K562 (cell line): ENCODE data around the gene COMMD2. TPM values are rescaled to one million over a fixed set of nuclear protein-coding genes. Genes with fewer than 3 reads are reported as not detected.

Experiments
- ATAC-seq: fragments of 200-7000 bp; cut with Tn5 transposase; 3 replicates; pipeline ENCODE4 v1.9.1; 2020; ENCODE audit warnings: moderate library complexity
- BruUV-seq: library from RNA; stranded (reverse); fragments of 400-500 nt; replicated peaks from 2 replicates; lab custom pipeline; 2021; lab: Mats Ljungman, UMichigan
- CTCF ChIA-PET: fragments of 300-600 bp; formaldehyde crosslinking; extraction: SDS; loops from one replicate; lab custom pipeline; 2021; ENCODE audit warnings: low intra/inter-chr PET ratio; lab: Yijun Ruan, JAX
- POLR2A ChIA-PET: fragments of 300-600, 350-650 bp; sonication (Branson Sonifier 250); formaldehyde crosslinking; extraction: SDS; loops from one replicate; lab custom pipeline; 2021; ENCODE audit warnings: antibody characterized with exemption, inconsistent platforms; lab: Yijun Ruan, JAX
- DNase-seq, 4 experiments: peaks; one replicate each; pipeline versions ENCODE4 v3.0.0 to v3.0.0-alpha.2; 2011 to 2018; ENCODE audit warnings: low spot score in 3 of 4, mixed read lengths in 3 of 4; ENCODE audit errors: extremely low read depth in 1 of 4
- FAIRE-seq: peaks from 2 replicates; lab custom pipeline; 2011; peaks lifted over from hg19 to GRCh38; lab: Jason Lieb, UNC
- H2AFZ ChIP-seq: 2 replicates; pipeline ENCODE4 v1.6.0; 2011; ENCODE audit warnings: low read depth, low read length, control low read depth, inconsistent platforms
- H3K27ac ChIP-seq: fragments of 200-600 bp; 3 replicates; pipeline ENCODE4 v1.8.0; 2011; ENCODE audit warnings: low read depth, mild to moderate bottlenecking, control low read depth, inconsistent platforms, low read length, moderate library complexity, mixed read lengths; ENCODE audit errors: extremely low read depth
- H3K27me3 ChIP-seq, 2 experiments: fragments of 300-600 bp in 1 of 2; 2 replicates in 1 of 2; 3 replicates in 1 of 2; pipeline versions ENCODE4 v1.6.0 to v1.8.0; 2011; ENCODE audit warnings: inconsistent platforms in 2 of 2, low read length in 2 of 2, mild to moderate bottlenecking in 1 of 2, mixed read lengths in 1 of 2, moderate library complexity in 1 of 2; ENCODE audit not compliant: control insufficient read depth in 2 of 2, insufficient read depth in 2 of 2
- H3K36me3 ChIP-seq: fragments of 300-600 bp; 3 replicates; pipeline ENCODE4 v1.8.0; 2011; ENCODE audit warnings: mild to moderate bottlenecking, low read length, inconsistent platforms; ENCODE audit not compliant: control insufficient read depth, insufficient read depth
- H3K4me1 ChIP-seq, 2 experiments: fragments of 200-600 bp in 1 of 2; replicated peaks in 1 of 2; 2 replicates in 1 of 2; 3 replicates in 1 of 2; pipeline versions ENCODE4 v1.5.1 to v1.8.0; 2011; ENCODE audit warnings: inconsistent platforms in 2 of 2, low read length in 2 of 2, mild to moderate bottlenecking in 1 of 2, mixed read lengths in 1 of 2, moderate library complexity in 1 of 2; ENCODE audit not compliant: control insufficient read depth in 2 of 2, insufficient read depth in 2 of 2
- H3K4me2 ChIP-seq: 2 replicates; pipeline ENCODE4 v1.6.1; 2011; ENCODE audit warnings: low read length, control low read depth, inconsistent platforms, mixed read lengths; ENCODE audit not compliant: insufficient read depth
- H3K4me3 ChIP-seq: fragments of 200-600 bp; sonication (generic), shearing (Covaris generic); 2 replicates; pipeline ENCODE4 v1.5.1; 2016; ENCODE audit warnings: control low read depth, inconsistent platforms
- H3K79me2 ChIP-seq: fragments of 200-600 bp; 3 replicates; pipeline ENCODE4 v1.8.0; 2011; ENCODE audit warnings: low read length, inconsistent platforms; ENCODE audit not compliant: control insufficient read depth, insufficient read depth
- H3K9ac ChIP-seq, 2 experiments: 2 replicates each; pipeline versions ENCODE4 v1.6.0 to v1.6.1; 2011; ENCODE audit warnings: low read depth in 2 of 2, low read length in 2 of 2, control low read depth in 1 of 2, inconsistent platforms in 1 of 2, mild to moderate bottlenecking in 1 of 2, mixed read lengths in 1 of 2; ENCODE audit not compliant: insufficient read depth in 1 of 2
- H3K9me1 ChIP-seq: one replicate; pipeline ENCODE4 v1.6.0; 2011; ENCODE audit warnings: inconsistent platforms, mild to moderate bottlenecking, low read length, moderate library complexity; ENCODE audit not compliant: control insufficient read depth, insufficient read depth
- H3K9me3 ChIP-seq: replicated peaks from 2 replicates; pipeline ENCODE4 v1.5.1; 2011; ENCODE audit warnings: low read depth, low read length, inconsistent platforms; ENCODE audit not compliant: control insufficient read depth, insufficient read depth
- H4K20me1 ChIP-seq: replicated peaks from 2 replicates; pipeline ENCODE4 v1.6.1; 2011; ENCODE audit warnings: low read length, inconsistent platforms, mixed read lengths; ENCODE audit not compliant: control insufficient read depth, insufficient read depth
- IFI16 ChIP-seq: fragments of 250-450 bp; sonication (Bioruptor Pico); IDR thresholded peaks from 2 replicates; pipeline ENCODE4 v2.1.2; 2022; ENCODE audit warnings: mild to moderate bottlenecking, inconsistent platforms
- JUNB ChIP-seq: fragments of 450-650 bp; formaldehyde crosslinking; conservative IDR thresholded peaks from 2 replicates; pipeline ENCODE4 v1.4.0; 2020; ENCODE audit warnings: mild to moderate bottlenecking
- MAFG ChIP-seq: fragments of 450-650 bp; conservative IDR thresholded peaks from 2 replicates; pipeline ENCODE4 v1.6.1; 2016; ENCODE audit warnings: missing genetic modification characterization, missing compliant biosample characterization
- PCBP2 ChIP-seq: fragments of 200-400 bp; formaldehyde crosslinking; IDR thresholded peaks from 2 replicates; pipeline ENCODE4 v1.6.1; 2018; ENCODE audit warnings: low read length, low read depth, mild to moderate bottlenecking, moderate library complexity; ENCODE audit not compliant: poor library complexity, severe bottlenecking
- POU5F1 ChIP-seq: fragments of 150-350 bp; IDR thresholded peaks from 2 replicates; pipeline ENCODE4 v1.6.1; 2014; ENCODE audit warnings: borderline replicate concordance, low read length, low read depth, mild to moderate bottlenecking; ENCODE audit not compliant: partially characterized antibody
- PURB ChIP-seq: sonication (generic); formaldehyde crosslinking; IDR thresholded peaks from 2 replicates; pipeline ENCODE4 v1.9.0; 2021; ENCODE audit warnings: low read depth, mild to moderate bottlenecking, missing genetic modification reagents
- RBBP5 ChIP-seq: fragments of 200-600 bp; sonication (generic); IDR thresholded peaks from 2 replicates; pipeline ENCODE4 v1.6.1; 2012; ENCODE audit warnings: borderline replicate concordance, mild to moderate bottlenecking, low read length, control low read depth, inconsistent platforms; ENCODE audit not compliant: insufficient read depth, poor library complexity, severe bottlenecking
- SRSF9 ChIP-seq: fragments of 200-400 bp; formaldehyde crosslinking; IDR thresholded peaks from 2 replicates; pipeline ENCODE4 v1.6.1; 2017; ENCODE audit warnings: low read depth, low read length, borderline replicate concordance
- TFE3 ChIP-seq: fragments of 450-650 bp; formaldehyde crosslinking; IDR thresholded peaks from 2 replicates; pipeline ENCODE4 v1.4.0; 2020; ENCODE audit warnings: mild to moderate bottlenecking, mixed read lengths
- XRCC3 ChIP-seq: fragments of 450-650 bp; IDR thresholded peaks from 2 replicates; pipeline ENCODE4 v1.6.1; 2017; ENCODE audit warnings: mild to moderate bottlenecking, moderate library complexity
- ZBTB8A ChIP-seq: fragments of 450-650 bp; IDR thresholded peaks from 2 replicates; pipeline ENCODE4 v1.6.1; 2018; ENCODE audit warnings: mild to moderate bottlenecking, moderate library complexity; ENCODE audit not compliant: partially characterized antibody
- ZC3H4 ChIP-seq: sonication (generic); formaldehyde crosslinking; IDR thresholded peaks from 2 replicates; pipeline ENCODE4 v1.9.0; 2021; ENCODE audit warnings: missing genetic modification reagents, borderline replicate concordance
- ZNF253 ChIP-seq: fragments of 250-450 bp; sonication (Bioruptor Pico); conservative IDR thresholded peaks from 2 replicates; pipeline ENCODE4 v1.6.1; 2021; ENCODE audit warnings: mild to moderate bottlenecking
- ZNF778 ChIP-seq: fragments of 450-650 bp; formaldehyde crosslinking; IDR thresholded peaks from 2 replicates; pipeline ENCODE4 v1.4.0; 2020; ENCODE audit warnings: mild to moderate bottlenecking, moderate library complexity
- ZSCAN29 ChIP-seq: fragments of 450-650 bp; IDR thresholded peaks from 2 replicates; pipeline ENCODE4 v1.6.1; 2017
- ZSCAN32 ChIP-seq: fragments of 450-650 bp; formaldehyde crosslinking; IDR thresholded peaks from 2 replicates; pipeline ENCODE4 v1.4.0; 2020; ENCODE audit warnings: mild to moderate bottlenecking, moderate library complexity
- WGBS: fragments of 100-300 bp; shearing (Covaris generic); methylation state at CpG from one replicate; pipeline ENCODE4 v1.1.6; 2016; ENCODE audit warnings: low coverage, mixed read lengths; ENCODE audit not compliant: insufficient coverage; ENCODE audit errors: missing lambda C conversion rate; 5-methylcytosine and 5-hydroxymethylcytosine counted together
- in situ Hi-C: fragments of 300-500 bp; cut with MboI; formaldehyde crosslinking; loops from 4 replicates; pipeline ENCODE4 v1.15.0; 2018; ENCODE audit warnings: inconsistent platforms, mixed read lengths
- intact Hi-C: fragments of 100-400 bp; cut with micrococcal nuclease; formaldehyde crosslinking; loops from 2 replicates; pipeline ENCODE4 v1.14.2; 2022
- polyA plus RNA-seq, 8 experiments: library from polyadenylated mRNA; depleted of rRNA in 4 of 8; stranded (reverse) in 5 of 8; unstranded in 3 of 8; fragments of >200 nt; fragmentation: Nextera tagmentation in 2 of 8; fragmentation: Illumina TruSeq in 1 of 8; extraction: Ambion mirVana in 2 of 8; extraction: Trizol in 1 of 8; gene quantifications; 2 replicates each; pipeline versions ENCODE4 v1.2.1 to v1.2.3, GENCODE V29; 2011 to 2014; ENCODE audit warnings: inconsistent platforms in 1 of 8, missing spikeins in 1 of 8
- total RNA-seq, 7 experiments: library from RNA; depleted of rRNA in 6 of 7; stranded (reverse); fragments of >200 nt in 6 of 7; fragmentation: Illumina TruSeq in 2 of 7; extraction: Trizol in 2 of 7; gene quantifications; 2 replicates each; pipeline versions ENCODE4 v1.2.1 to v1.2.3, GENCODE V29; 2011 to 2021; ENCODE audit warnings: low replicate concordance in 1 of 7

Gene COMMD2
- total and polyA plus RNA-seq, 9 of the 15 experiments (the other 6 are each of a cell fraction or from before 2014, with no cell fraction given): 25.8 to 102 (median 41.8) TPM

DNA sequence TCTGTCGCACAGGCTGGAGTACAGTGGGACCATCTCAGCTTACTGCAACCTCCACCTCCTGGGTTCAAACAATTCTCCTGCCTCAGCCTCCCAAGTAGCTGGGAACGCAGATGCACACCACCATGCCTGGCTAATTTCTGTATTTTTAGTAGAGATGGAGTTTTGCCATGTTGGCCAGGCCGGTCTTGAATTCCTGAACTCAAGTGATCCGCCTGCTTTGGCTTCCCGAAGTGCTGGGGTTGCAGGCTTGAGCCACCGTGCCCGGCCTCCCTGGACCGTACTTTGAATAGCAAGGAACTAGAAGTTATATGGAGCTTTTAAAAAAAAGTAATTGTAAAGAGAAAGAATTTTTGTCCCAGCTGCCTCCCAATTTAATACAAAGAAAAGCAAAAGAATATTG is 48.4 kb upstream of the COMMD2 start:
- H3K9me1 ChIP-seq: no peaks in the 10 kb centered on the region
- no peaks in the 10 kb centered on the region for H3K79me2 ChIP-seq
- ChIA-PET POLR2A (interaction anchor here (0.6 to 0.9 kb wide), 2 partner anchors 9 to 12 kb away, joined by 3 read pairs; no protein-coding TSS in a partner anchor), CTCF (no interaction called here)
- no TSS peak for BruUV-seq
- FAIRE-seq (no peak), DNase-seq (no peak), ATAC-seq (no peak)
- in situ Hi-C loops: no loop called here
- no peak overlapping the region for H3K9ac ChIP-seq
- no peak overlapping the region for H3K4me2 ChIP-seq
- no peaks in the 10 kb centered on the region for H3K9me3 ChIP-seq
- no peak overlapping the region for H3K27ac ChIP-seq
- H3K36me3 ChIP-seq: no peaks in the 10 kb centered on the region
- no peak overlapping the region for H3K4me3 ChIP-seq
- H2AFZ ChIP-seq: no peak overlapping the region
- WGBS: 13% methylated on average over 8 of the region's 8 CpGs
- H4K20me1 ChIP-seq: no peaks in the 10 kb centered on the region
- intact Hi-C loops: no loop called here
- TF ChIP-seq SRSF9 (no peak), XRCC3 (no peak)
- TF ChIP-seq, all 486 proteins: peak for 0
- H3K27me3 ChIP-seq: no peaks in the 10 kb centered on the region
- no peaks in the 10 kb centered on the region for H3K4me1 ChIP-seq

- H3K36me3 ChIP-seq: no peaks in the 10 kb centered on the region
- H3K9ac ChIP-seq: no peak overlapping the region
- no peak overlapping the region for H3K4me2 ChIP-seq
- H3K4me3 ChIP-seq: no peak overlapping the region
- no peaks in the 10 kb centered on the region for H3K9me3 ChIP-seq
- peaks cover 0 to 4% of the 10 kb centered on the region in 2 experiments; a peak in 1 of 5 replicates for H3K27me3 ChIP-seq
- no peak for FAIRE-seq
- no TSS peak for BruUV-seq
- H2AFZ ChIP-seq: no peak overlapping the region
- no peak for DNase-seq
- in situ Hi-C loops: no loop called here
- intact Hi-C loops: no loop called here
- POLR2A ChIA-PET: no interaction called here
- no peaks in the 10 kb centered on the region for H3K79me2 ChIP-seq
- no peak overlapping the region for H3K27ac ChIP-seq
- no peaks in the 10 kb centered on the region for H4K20me1 ChIP-seq
- no peaks in the 10 kb centered on the region for H3K9me1 ChIP-seq
- ATAC-seq: no peak
- 6% methylated on average over 1 of the region's 1 CpG for WGBS
- H3K4me1 ChIP-seq: no peaks in the 10 kb centered on the region
- CTCF ChIA-PET: no interaction called here
- TF ChIP-seq JUNB (CRISPR knock-in tag) (no peak), MAFG (tag) (no peak), PURB (no peak), ZNF253 (no peak), ZSCAN29 (no peak), POU5F1 (no peak), ZC3H4 (CRISPR knock-in tag) (no peak), ZBTB8A (no peak), ZSCAN32 (CRISPR knock-in tag) (no peak), ZNF778 (CRISPR knock-in tag) (no peak), IFI16 (CRISPR knock-in tag) (no peak), PCBP2 (no peak), RBBP5 (no peak), TFE3 (CRISPR knock-in tag) (no peak)
Observed at GRCh38 chr3:149796026-149796425, 43.7 kb upstream of the COMMD2 start.
